ENCODE measurements around the gene SUGCT.
"Not testable (repeated sequence)": the region's sequence is repeated elsewhere in the genome, so short reads cannot be mapped to it uniquely, and the experiment has no call there.

SUGCT gene

DNA sequence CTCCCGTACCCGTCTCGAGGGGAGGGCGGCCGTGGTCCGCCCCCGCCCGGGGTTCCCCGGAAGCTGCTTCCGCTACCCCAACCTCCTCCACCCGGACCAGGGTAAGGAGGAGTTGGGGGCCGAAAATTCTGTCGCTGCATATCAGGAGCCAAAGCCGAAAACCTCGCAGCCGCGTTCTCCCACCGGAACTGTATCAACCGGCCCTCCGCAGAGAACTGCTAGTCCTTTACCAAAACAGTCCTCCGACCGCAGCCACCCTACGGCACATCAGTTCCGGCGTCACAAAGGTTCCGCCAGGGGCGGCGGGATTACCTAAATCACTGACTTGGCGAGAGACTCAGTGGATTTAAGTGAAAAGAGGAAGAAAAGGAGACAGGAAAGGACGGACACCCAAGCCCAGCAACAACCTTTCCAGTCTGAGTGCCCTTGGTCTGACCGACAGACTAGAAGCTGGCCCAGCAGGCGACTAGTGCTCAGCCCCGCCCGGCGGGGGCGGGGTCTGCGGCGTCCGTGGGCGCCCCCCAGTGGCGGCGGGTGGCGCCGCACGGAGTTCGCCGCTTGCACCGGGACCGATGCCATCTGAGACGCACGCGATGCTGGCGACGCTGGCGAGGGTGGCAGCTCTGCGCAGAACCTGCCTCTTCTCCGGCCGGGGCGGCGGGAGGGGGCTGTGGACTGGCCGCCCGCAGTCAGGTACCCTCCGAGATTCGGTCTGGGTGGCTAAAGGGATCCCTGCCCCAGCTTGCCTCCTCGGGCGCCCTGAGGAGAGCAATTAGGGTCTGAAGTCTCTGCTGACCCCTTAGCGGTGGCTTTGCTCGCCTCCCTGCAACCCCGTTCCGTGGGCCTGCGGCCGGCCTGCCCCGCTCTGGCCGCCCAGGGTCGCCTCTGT, at the start of gene SUGCT, which contains the start of gene MPLKIP:
Gene SUGCT (plus strand): TSS at position 578 of the 889 bp plus-strand sequence.
Gene MPLKIP (minus strand): TSS at position 195 of the 889 bp plus-strand sequence. CDS start 55 bp downstream, at position 140.
- peak; percentile 90 for DNase-seq

- no peak for DNase-seq
These were observed 42.6 kb upstream of the SUGCT start for GRCh38 chr7:40092182-40092581.

- no peak for DNase-seq
These were observed 41.0 kb upstream of the SUGCT start for GRCh38 chr7:40093631-40094350.

DNA sequence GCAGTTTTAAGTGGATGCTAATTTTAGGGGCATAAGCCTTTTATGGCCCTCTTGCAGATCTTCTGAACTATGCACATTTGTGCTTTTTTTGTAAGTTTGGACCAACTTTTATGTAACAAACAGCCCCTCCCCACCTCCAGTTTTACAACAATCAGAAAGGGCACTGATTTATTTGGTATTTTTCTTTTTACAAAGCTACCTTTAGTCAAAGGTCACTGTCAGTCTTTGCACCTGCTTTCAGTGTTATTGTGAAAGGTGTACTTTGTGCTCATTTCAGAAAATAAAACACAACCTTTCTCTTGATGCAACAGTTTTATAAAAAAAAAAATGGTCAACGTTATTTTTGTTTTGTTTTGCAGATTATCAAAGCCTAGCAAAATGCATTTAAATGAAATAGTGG, 39.6 kb upstream of the SUGCT start:
- no peak for DNase-seq

DNA sequence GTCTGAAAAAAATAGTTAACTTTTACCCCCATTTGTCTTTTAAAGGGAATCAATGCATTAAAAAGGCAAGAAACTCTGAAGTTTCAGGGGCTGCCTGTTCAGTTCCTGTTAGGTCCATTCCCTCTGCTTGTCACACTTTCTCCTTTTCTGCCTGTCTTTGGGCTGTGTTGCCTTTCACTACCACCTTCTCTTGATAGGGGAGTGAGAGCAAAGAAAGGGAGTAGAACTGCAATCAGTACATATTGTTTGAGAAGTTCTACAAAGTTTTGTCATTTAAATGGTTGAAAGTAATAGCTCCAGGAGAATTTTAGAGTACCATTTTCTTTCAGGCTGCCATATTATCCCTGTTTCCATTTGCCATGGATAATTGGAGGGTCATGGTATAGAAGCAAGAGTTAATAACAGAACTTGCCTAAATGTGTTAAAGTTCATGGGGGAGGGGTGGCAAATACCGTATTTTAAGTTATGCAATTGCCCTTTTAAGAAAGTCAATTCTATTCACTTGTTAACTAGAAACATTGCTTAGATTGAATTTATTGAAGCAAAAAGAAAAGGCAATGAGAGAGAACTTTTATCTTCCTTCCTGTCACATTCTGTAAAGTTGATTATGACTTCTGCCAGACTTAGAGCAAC, 39.0 kb upstream of the SUGCT start:
- no peak for DNase-seq

DNA sequence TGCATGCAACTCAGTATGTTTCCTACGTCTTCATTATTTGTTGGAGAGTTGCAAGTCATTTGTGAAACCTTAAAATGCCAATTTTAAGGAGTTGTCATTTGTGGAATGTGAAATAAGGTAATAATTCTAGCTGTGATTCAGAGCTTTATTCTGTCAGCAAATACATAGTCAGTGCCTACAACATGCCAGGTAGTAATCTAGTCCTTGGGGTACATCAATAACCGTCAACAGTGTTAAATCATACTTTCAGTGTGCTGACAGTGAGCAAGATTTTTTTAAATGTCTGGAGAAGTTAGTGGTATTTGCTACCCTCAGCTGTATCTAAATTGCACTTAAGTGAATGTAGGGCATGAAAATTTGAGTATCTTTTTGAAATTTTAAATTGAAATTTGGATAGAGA, 37.1 kb upstream of the SUGCT start:
- DNase-seq: no peak

- no peak for DNase-seq
These were observed 36.0 kb upstream of the SUGCT start for GRCh38 chr7:40098810-40099209.

GRCh38 chr7:40099837-40100236, 35.0 kb upstream of the SUGCT start:
- DNase-seq: no peak

DNA sequence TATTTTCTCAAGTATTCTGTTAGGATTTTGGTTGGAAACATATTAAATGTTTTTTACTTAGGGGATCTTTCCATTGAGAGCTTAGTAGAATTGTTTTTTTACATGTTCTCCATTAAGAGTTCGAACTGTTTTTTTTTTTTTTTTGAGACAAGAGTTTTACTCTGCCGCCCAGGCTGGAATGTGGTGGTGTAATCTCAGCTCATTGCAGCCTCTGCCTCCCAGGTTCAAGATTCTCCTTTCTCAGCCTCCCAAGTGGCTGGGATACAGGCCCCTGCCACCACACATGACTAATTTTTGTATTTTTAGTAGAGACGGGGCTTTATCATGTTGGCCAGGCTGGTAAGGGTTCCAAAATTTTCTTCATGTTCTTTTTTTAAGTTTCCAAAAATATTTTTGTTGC, 33.6 kb upstream of the SUGCT start:
- DNase-seq: no peak

GRCh38 chr7:40102897-40103296, 31.9 kb upstream of the SUGCT start:
- no peak for DNase-seq

GRCh38 chr7:40105879-40106473, 28.8 kb upstream of the SUGCT start:
- no peak for DNase-seq

GRCh38 chr7:40115936-40116335, 18.9 kb upstream of the SUGCT start:
- no peak for DNase-seq

GRCh38 chr7:40117199-40117598, 17.6 kb upstream of the SUGCT start:
- not testable (repeated sequence) for DNase-seq

GRCh38 chr7:40118201-40118600, 16.6 kb upstream of the SUGCT start:
- DNase-seq: not testable (repeated sequence)

GRCh38 chr7:40120020-40120419, 14.8 kb upstream of the SUGCT start:
- no peak for DNase-seq

DNA sequence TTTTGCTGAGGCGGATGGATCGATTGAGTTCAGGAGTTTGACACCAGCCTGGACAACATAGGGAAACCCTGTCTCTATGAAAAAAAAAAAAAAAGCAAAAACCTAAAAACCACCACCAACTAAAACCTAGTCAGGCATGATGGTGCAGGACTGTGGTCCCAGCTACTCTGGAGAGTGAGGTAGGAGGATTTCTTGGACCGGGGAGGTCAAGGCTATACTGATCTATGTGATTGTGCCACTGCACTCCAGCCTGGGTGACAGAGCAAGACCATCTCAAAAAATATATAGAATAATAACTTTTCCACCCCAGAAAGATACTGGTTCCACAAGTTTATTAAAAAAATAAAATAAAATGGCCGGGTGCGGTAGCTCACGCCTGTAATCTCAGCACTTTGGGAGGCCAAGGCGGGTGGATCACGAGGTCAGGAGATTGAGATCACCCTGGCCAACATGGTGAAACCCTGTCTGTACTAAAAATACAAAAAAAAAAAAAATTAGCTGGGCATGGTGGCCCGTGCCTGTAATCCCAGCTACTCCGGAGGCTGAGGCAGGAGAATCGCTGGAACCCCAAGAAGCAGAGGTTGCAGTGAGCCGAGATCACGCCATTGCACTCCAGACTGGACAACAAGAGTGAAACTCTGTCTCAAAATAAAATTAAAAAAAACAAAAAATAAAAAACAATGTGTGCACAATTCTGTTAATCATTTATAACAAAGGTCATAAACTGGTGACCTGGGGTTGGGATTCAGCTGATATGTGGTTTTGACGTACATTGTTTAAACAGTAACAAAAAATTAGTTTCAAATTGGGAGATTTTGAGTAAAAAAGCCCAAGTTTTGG, 12.5 kb upstream of the SUGCT start:
- DNase-seq: not testable (repeated sequence)

GRCh38 chr7:40122940-40123254, 11.9 kb upstream of the SUGCT start:
- DNase-seq: no peak

DNA sequence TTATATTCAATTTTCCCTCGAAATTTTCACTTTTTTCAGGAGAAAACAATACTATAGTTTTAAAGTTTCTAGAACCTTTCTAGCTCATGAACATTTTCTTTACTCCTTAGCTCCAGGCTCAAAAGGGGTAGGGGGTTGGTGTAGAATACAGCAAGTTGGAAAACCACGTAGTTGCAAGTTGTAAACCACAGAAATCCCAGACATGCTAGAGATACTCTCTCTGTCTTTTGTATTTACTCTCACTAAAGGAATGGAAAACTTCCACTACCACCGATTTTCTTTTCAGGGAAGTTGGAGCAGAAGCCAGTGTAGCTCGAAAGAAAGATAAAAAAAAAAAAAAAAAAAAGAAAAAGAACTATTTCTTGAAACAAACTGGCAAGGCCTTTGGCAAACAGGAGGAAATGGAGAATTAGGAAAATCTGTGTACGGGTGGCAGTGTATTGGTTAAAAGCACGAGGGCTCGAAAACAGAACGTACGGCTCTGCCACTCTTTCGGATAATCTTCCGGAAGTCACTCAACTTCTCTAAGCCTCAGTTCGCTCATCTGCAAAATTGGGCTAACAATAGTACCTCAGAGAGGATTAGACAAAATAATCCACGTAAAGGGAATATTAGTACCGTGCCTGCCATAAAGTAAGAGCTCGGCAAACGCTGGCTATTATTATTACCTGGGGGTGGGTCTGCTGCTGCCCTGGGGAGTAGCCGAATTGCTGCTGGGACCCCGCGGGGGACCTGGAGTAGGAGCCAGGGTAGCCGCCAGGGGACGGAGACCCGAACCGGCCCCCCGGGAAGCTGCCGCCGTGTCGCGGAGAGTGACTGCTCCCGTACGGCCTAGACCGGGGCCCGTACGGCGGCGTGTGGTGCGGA, 1.0 kb upstream of the SUGCT start:
- peak; percentile 36 for DNase-seq

DNA sequence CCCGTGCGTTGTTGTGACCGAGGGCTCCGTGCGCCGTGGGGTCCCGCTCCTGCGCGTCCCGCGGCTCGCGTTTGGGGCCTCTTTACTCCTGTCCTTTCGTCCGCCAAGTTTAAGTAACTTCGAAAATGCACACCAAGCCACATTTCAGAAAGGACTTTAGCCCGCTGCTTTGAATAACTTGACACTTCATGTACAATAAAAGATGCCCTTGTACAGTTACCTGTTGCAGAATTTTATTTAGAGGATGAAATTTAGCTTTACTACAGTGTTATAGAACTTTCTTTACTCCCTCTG, 459 bp downstream of the SUGCT start:
- no peak for DNase-seq

GRCh38 chr7:40137563-40137962, 2.8 kb downstream of the SUGCT start:
- no peak for DNase-seq

GRCh38 chr7:40138973-40139372, 4.2 kb downstream of the SUGCT start:
- DNase-seq: no peak

- DNase-seq: not testable (repeated sequence)
These were observed 5.1 kb downstream of the SUGCT start for GRCh38 chr7:40139891-40140290.

Data from CD4-positive, alpha-beta T cell treated with Interleukin-12 subunit alpha and Interleukin-12 subunit beta, for 1 hour (primary cell).